ENCODE results near the gene NOS1AP.

The NOS1AP gene

DNA sequence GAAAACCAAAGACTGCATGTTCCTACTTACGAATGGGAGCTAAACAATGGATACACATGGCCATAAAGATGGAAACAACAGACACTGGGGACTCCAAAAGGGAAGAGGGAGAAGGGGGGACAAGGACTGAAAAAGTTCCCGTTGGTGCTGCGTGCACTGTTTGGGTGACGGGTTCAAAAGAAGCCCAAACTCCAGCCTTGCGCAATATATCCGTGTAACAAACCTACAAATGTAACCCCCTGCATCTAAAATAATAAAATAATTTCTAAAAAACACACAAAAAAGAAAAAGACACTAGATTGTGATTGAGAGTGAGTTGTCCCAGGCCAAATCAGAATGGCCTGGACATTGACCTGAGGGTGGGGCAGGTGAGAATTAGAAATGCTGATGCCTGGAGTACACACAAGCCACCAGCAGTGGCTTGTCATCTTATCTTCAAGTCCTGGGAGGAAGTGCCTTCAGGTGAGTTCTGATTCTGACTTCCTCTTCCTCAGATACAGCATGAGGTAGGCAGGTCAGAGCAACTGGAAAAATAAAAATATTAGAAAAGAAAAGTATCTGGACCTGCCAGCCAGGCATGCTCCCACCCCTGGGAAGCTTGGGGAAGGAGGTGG, 252.4 kb downstream of the NOS1AP start:
- H3K4me3 ChIP-seq = no peak overlapping the region
- DNase-seq (ENCODE audit: low spot score) = no peak
- no peak overlapping the region for H3K27ac ChIP-seq
- TF ChIP-seq, protein P1, sequence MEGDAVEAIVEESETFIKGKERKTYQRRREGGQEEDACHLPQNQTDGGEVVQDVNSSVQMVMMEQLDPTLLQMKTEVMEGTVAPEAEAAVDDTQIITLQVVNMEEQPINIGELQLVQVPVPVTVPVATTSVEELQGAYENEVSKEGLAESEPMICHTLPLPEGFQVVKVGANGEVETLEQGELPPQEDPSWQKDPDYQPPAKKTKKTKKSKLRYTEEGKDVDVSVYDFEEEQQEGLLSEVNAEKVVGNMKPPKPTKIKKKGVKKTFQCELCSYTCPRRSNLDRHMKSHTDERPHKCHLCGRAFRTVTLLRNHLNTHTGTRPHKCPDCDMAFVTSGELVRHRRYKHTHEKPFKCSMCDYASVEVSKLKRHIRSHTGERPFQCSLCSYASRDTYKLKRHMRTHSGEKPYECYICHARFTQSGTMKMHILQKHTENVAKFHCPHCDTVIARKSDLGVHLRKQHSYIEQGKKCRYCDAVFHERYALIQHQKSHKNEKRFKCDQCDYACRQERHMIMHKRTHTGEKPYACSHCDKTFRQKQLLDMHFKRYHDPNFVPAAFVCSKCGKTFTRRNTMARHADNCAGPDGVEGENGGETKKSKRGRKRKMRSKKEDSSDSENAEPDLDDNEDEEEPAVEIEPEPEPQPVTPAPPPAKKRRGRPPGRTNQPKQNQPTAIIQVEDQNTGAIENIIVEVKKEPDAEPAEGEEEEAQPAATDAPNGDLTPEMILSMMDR (IDR thresholded peaks at IDR 0.05) = no peak

DNA sequence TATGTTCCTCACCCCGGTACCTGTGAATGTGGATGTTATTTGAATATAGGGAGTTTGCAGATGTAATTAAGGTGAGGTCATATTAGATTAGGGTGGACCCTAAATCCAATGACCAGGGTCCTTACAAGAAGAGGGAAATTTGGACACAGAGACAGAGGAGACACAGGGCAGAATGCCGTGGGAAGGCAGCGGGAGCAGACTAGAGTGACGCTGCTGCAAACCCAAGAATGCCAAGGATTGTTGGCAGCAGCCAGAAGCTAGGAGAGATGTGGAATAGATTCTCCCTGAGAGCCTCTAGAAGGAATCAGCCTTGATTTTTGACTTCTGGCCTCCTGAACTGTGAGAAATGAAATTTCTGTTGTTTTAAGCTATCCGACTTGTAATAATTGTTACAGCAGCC, 253.5 kb downstream of the NOS1AP start:
- DNase-seq (ENCODE audit: low spot score) = no peak
- Histone ChIP-seq H3K4me3 (no peak overlapping the region), H3K27ac (no peak overlapping the region)
- TF ChIP-seq, protein P1 (IDR thresholded peaks at IDR 0.05) = no peak

DNA sequence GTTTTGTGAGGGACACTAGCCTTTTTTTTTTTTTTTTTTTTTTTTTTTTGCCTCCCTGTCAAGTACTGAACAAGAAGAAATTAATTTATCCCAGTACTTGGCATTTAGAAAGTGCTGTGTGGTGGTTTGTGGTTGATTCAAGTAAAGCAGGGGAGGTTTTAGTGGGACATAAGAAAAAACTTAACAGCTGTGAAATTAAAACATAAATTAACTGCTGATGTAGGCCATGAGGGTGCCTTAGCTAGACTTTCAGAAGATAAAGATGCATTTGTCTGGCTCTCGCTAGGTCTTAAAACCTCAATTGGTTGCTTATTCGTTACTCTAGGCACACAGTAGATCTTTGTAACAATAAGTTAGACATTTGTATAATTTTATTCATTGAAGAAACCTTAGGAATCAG, 254.9 kb downstream of the NOS1AP start:
- no peak overlapping the region for H3K27ac ChIP-seq
- no peak for DNase-seq (ENCODE audit: low spot score)
- TF ChIP-seq, protein P1 (IDR thresholded peaks at IDR 0.05) = no peak
- no peak overlapping the region for H3K4me3 ChIP-seq

DNA sequence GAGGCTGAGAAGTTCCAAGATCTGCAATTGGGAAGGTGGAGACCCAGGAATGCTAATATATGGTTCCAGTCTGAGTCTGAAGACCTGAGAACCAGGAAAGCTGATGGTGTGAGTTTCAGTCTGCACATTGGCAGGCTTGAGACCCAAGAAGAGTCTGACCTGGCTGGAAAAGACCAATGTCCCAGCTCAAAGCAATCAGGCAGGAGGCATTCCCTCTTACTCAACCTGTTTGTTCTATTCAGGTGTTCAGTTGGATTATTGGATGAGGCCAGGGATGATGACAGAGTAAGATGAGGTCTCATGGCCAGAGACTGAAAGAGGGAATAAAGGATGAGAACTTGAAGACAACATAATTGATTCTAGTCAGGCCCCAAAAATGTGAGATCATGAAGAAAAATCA, 257.1 kb downstream of the NOS1AP start:
- DNase-seq (ENCODE audit: low spot score) = no peak
- Histone ChIP-seq H3K27ac (no peak overlapping the region), H3K4me3 (no peak overlapping the region)
- TF ChIP-seq, protein P1 (IDR thresholded peaks at IDR 0.05) = no peak

DNA sequence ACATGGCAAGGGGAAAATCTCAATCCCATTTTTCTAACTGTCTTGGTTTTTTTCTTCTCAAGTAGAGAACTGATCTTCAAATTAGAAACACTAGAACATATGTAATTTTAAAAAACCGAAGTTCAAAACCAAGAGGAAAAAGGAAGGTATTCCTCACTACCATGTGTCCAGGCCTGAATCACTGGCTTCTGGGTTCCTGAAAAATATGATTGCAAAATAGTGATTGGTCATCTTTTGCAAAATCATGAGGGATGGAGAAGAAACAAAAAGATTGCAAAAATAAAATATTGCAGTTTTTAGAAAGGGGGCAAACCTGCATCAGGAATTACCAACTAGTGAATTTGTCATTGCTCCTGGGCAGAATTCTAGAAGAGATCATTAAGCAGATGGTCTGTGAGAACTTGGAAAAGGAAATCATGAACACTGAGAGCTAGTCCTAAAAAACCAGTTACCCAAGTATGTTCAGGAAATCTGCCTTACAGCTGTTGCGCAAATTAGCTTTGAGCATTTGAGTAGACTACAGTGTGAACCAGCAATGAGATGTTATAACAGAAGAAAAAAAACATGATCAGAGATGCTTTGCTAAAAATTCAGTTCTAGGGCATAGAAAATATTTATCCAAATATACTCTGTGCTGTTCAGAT, 257.8 kb downstream of the NOS1AP start:
- no peak for DNase-seq (ENCODE audit: low spot score)
- TF ChIP-seq, protein P1 (IDR thresholded peaks at IDR 0.05) = no peak
- H3K4me3 ChIP-seq = no peak overlapping the region
- no peak overlapping the region for H3K27ac ChIP-seq

DNA sequence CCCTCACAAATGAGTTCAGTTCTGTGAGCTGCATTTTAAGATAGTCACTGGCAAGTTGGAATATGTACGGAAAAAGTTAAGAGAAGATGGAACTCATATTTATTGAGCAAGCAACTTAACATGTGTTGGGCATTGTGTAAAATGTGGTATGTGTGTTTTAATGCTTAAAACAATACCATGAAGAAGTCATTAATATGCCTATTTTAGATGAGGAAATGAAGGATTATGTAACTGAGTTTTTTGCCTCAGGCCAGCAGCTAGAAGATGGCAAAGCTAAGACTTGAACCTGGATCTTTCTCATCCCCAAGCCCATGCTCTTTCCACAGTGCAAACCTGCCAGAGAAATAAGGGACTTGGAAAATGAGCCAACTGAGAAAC, 258.3 kb downstream of the NOS1AP start:
- DNase-seq (ENCODE audit: low spot score) = no peak
- H3K27ac ChIP-seq = no peak overlapping the region
- TF ChIP-seq, protein P1 (IDR thresholded peaks at IDR 0.05) = no peak
- H3K4me3 ChIP-seq = no peak overlapping the region

DNA sequence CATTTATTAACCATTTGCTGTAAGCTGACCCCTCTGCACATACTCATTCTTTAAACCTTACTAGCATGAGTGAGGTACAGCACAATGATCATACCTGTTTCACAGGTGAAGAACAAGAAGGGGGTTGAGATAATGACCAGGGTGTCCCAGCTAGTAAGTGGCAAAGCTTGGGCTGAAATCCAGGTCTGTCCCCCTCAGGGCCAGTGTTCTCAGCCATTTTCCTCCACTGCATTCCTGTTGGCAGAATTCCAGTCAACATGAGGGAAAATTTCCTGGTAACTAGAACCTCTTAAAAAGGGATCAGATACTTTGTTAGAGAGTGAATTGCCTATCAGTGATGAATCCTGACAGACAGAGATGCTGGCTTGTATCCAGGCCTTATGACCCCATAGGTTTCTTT, 259.0 kb downstream of the NOS1AP start:
- H3K4me3 ChIP-seq = no peak overlapping the region
- no peak for DNase-seq (ENCODE audit: low spot score)
- no peak overlapping the region for H3K27ac ChIP-seq
- TF ChIP-seq, protein P1 (IDR thresholded peaks at IDR 0.05) = no peak

Measured in coronary artery (tissue), 2 donors.